ENCODE data around the gene SAPCD1. TPM values are rescaled to one million over a fixed set of nuclear protein-coding genes. Genes with fewer than 3 reads are reported as not detected.

SAPCD1 gene
- total and polyA plus RNA-seq, 2 experiments from 2014 or later = 1.3 to 2.5 TPM

DNA sequence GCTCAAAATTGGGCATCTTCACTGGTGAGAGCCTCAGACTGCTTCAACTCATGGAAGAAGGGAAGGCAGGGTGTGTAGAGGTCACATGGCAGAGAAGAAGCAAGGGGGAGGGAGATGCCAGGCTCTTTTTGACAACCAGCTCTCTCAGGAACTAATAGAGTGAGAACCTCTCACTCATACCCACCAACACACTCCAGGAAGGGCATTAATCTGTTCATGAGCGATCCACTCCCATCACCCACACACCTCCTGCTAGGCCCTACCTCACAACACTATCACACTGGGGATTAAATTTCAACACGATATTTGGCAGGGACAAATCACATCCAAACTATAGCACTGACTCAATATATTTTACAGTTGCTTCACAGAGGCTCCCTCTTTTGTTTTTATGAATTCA, 20.6 kb upstream of the SAPCD1 start:
- H2AFZ ChIP-seq = no peak overlapping the region
- H4K20me1 ChIP-seq (ENCODE audit: insufficient read depth) = no peaks in the 10 kb centered on the region
- no peaks in the 10 kb centered on the region for H3K36me3 ChIP-seq (ENCODE audit: low read depth)
- no peaks in the 10 kb centered on the region for H3K27me3 ChIP-seq (replicated peaks; ENCODE audit: insufficient read depth)
- TF ChIP-seq EZH2phosphoT487 (IDR thresholded peaks at IDR 0.05; ENCODE audit: insufficient read depth, low read depth) (no peak), EZH2 (IDR thresholded peaks at IDR 0.05; ENCODE audit: insufficient read depth, poor library complexity, severe bottlenecking) (no peak)
- H3K4me1 ChIP-seq (ENCODE audit: insufficient read depth) = peaks cover 28% of the 10 kb centered on the region
- H3F3A ChIP-seq (ENCODE audit: insufficient read depth) = peaks cover 19% of the 10 kb centered on the region
- no peak overlapping the region for H3K27ac ChIP-seq
- peaks cover 8% of the 10 kb centered on the region for H3K79me2 ChIP-seq (ENCODE audit: insufficient read depth)
- H3K9me2 ChIP-seq (ENCODE audit: insufficient read depth) = no peaks in the 10 kb centered on the region
- in situ Hi-C loops (cut with MboI) = no loop called here
- H3K4me2 ChIP-seq (ENCODE audit: unreplicated experiment) = no peak overlapping the region
- H3K4me3 ChIP-seq = no peak overlapping the region
- WGBS, 2 experiments (ENCODE audit: low coverage in 1 of 2, low lambda C conversion rate in 2 of 2, missing lambda C conversion rate in 2 of 2) = 95 to 99% methylated on average over 2 of the region's 2 CpGs
- no peaks in the 10 kb centered on the region for H3K9me3 ChIP-seq (ENCODE audit: low read depth)
- H3K9ac ChIP-seq = no peak overlapping the region
- DNase-seq = no peak

DNA sequence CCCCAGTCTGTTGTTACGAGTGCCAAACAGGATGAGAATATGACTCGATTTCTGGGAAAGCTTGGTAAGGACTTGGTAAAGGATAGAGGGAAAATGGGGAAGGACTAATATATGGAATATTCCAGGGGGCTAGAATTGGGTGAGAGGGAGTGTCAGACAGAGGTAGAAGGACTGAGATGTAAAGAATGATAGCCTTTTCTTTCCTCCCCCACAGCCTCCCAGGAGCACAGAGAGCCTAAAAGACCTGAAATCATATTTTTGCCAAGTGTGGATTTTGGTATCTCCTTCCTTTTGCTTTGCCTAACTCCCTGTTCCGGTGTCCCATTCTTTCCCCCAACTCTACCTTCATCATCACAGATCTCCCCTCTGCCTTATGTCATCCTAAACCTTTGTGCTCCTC, 19.6 kb upstream of the SAPCD1 start:
- Histone ChIP-seq H3K36me3 (ENCODE audit: low read depth) (no peaks in the 10 kb centered on the region), H3K4me3 (no peak overlapping the region), H3K27me3 (replicated peaks; ENCODE audit: insufficient read depth) (no peaks in the 10 kb centered on the region), H3K9me3 (ENCODE audit: low read depth) (no peaks in the 10 kb centered on the region), H3K9me2 (ENCODE audit: insufficient read depth) (no peaks in the 10 kb centered on the region), H3K9ac (no peak overlapping the region), H3K27ac (no peak overlapping the region), H4K20me1 (ENCODE audit: insufficient read depth) (no peaks in the 10 kb centered on the region), H3K4me1 (ENCODE audit: insufficient read depth) (peaks cover 17% of the 10 kb centered on the region), H2AFZ (no peak overlapping the region), H3K79me2 (ENCODE audit: insufficient read depth) (no peaks in the 10 kb centered on the region), H3F3A (ENCODE audit: insufficient read depth) (peaks cover 13% of the 10 kb centered on the region; the same call in 1 of the 2 replicates), H3K4me2 (ENCODE audit: unreplicated experiment) (no peak overlapping the region)
- in situ Hi-C loops (cut with MboI) = no loop called here
- 83% methylated on average over 3 of the region's 3 CpGs for WGBS, 2 experiments (ENCODE audit: low coverage in 1 of 2, low lambda C conversion rate in 2 of 2, missing lambda C conversion rate in 2 of 2)
- DNase-seq = no peak
- TF ChIP-seq EZH2 (IDR thresholded peaks at IDR 0.05; ENCODE audit: insufficient read depth, poor library complexity, severe bottlenecking) (no peak), EZH2phosphoT487 (IDR thresholded peaks at IDR 0.05; ENCODE audit: insufficient read depth, low read depth) (no peak)

DNA sequence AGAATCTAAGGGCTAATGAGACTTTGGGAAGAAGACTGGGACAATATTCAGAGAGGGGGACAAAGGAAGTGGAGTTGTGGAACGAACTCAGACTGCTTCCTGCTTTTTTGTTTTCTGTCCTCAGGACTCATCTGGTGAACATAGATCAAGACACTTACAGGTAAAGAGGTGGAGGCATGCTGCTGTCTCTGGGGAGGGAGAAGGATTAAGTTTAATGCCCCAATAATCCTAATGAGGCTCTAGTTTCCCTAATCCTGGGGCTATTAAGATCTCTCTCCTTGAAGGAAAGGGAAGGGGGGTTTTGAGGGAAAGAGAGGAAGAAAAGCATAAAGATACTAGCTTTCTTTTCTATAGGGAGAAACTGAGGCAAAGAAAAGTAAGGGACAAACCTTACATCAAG, 18.0 kb upstream of the SAPCD1 start:
- DNase-seq = no peak
- no peaks in the 10 kb centered on the region for H3K36me3 ChIP-seq (ENCODE audit: low read depth)
- no peak overlapping the region for H3K9ac ChIP-seq
- H3K4me1 ChIP-seq (ENCODE audit: insufficient read depth) = peaks cover 4% of the 10 kb centered on the region
- 0 out of 2 replicates have a peak, but pooled peaks cover under 1% of the 10 kb centered on the region for H3F3A ChIP-seq (ENCODE audit: insufficient read depth)
- H3K79me2 ChIP-seq (ENCODE audit: insufficient read depth) = no peaks in the 10 kb centered on the region
- in situ Hi-C loops (cut with MboI) = no loop called here
- H3K9me2 ChIP-seq (ENCODE audit: insufficient read depth) = no peaks in the 10 kb centered on the region
- no peaks in the 10 kb centered on the region for H3K9me3 ChIP-seq (ENCODE audit: low read depth)
- no peak overlapping the region for H3K4me2 ChIP-seq (ENCODE audit: unreplicated experiment)
- H4K20me1 ChIP-seq (ENCODE audit: insufficient read depth) = no peaks in the 10 kb centered on the region
- no peak overlapping the region for H3K27ac ChIP-seq
- no peaks in the 10 kb centered on the region for H3K27me3 ChIP-seq (replicated peaks; ENCODE audit: insufficient read depth)
- H3K4me3 ChIP-seq = no peak overlapping the region
- WGBS, 2 experiments (ENCODE audit: low coverage in 1 of 2, low lambda C conversion rate in 2 of 2, missing lambda C conversion rate in 2 of 2) = 56 to 90% methylated on average over 1 of the region's 1 CpG
- H2AFZ ChIP-seq = no peak overlapping the region
- TF ChIP-seq EZH2 (IDR thresholded peaks at IDR 0.05; ENCODE audit: insufficient read depth, poor library complexity, severe bottlenecking) (no peak), EZH2phosphoT487 (IDR thresholded peaks at IDR 0.05; ENCODE audit: insufficient read depth, low read depth) (no peak)

DNA sequence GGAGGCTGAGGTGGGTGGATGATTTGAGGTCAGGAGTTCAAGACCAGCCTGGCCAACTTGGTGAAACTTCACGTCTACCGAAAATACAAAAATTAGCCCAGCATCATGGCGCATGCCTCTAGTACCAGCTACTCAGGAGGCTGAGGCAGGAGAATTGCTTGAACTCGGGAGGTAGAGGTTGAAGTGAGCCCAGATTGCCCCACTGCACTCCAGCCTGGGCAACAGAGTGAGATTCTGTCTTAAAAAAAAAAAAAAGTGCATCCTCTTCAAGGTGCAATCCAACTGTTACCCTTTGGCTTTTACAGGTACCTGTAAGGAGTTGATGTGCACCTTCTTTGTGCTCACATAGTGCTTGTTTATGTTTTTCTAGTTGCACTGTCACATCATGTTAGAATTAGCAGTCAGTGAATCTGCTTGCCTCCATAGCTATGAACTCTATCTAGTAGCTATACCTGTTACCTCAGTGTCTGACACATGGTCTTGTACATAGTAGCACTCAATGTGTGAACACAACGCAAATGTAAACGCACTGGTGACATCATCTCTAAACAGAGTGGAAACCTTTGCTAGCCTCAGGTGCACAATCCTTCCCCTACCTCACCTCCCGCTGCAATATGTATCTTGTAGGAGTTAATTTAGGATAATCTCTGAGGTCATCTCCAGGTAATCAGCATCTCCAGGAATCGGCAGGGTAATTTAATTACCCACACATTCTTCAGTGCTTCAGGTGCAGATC, 13.0 kb upstream of the SAPCD1 start:
- Histone ChIP-seq H3K79me2 (ENCODE audit: insufficient read depth) (no peaks in the 10 kb centered on the region), H3K27me3 (replicated peaks; ENCODE audit: insufficient read depth) (no peaks in the 10 kb centered on the region), H3F3A (ENCODE audit: insufficient read depth) (peaks cover 13% of the 10 kb centered on the region), H3K9me3 (ENCODE audit: low read depth) (no peaks in the 10 kb centered on the region), H3K27ac (no peak overlapping the region), H4K20me1 (ENCODE audit: insufficient read depth) (no peaks in the 10 kb centered on the region), H3K4me3 (no peak overlapping the region), H3K9ac (no peak overlapping the region), H3K4me1 (ENCODE audit: insufficient read depth) (peaks cover 10% of the 10 kb centered on the region), H3K9me2 (ENCODE audit: insufficient read depth) (no peaks in the 10 kb centered on the region), H3K4me2 (ENCODE audit: unreplicated experiment) (no peak overlapping the region), H2AFZ (no peak overlapping the region), H3K36me3 (ENCODE audit: low read depth) (no peaks in the 10 kb centered on the region)
- no peak for DNase-seq
- in situ Hi-C loops (cut with MboI) = no loop called here
- WGBS, 2 experiments (ENCODE audit: low coverage in 1 of 2, low lambda C conversion rate in 2 of 2, missing lambda C conversion rate in 2 of 2) = 93% methylated on average over 8 of the region's 8 CpGs
- TF ChIP-seq EZH2 (IDR thresholded peaks at IDR 0.05; ENCODE audit: insufficient read depth, poor library complexity, severe bottlenecking) = no peak
- no peak for TF ChIP-seq EZH2phosphoT487 (IDR thresholded peaks at IDR 0.05; ENCODE audit: insufficient read depth, low read depth)
